ENCODE data around the gene ARSG. TPM values are rescaled to one million over a fixed set of nuclear protein-coding genes. Genes with fewer than 3 reads are reported as not detected.

ARSG gene
- total RNA-seq, 1 donor from 2014 or later, result 6.2 TPM

DNA sequence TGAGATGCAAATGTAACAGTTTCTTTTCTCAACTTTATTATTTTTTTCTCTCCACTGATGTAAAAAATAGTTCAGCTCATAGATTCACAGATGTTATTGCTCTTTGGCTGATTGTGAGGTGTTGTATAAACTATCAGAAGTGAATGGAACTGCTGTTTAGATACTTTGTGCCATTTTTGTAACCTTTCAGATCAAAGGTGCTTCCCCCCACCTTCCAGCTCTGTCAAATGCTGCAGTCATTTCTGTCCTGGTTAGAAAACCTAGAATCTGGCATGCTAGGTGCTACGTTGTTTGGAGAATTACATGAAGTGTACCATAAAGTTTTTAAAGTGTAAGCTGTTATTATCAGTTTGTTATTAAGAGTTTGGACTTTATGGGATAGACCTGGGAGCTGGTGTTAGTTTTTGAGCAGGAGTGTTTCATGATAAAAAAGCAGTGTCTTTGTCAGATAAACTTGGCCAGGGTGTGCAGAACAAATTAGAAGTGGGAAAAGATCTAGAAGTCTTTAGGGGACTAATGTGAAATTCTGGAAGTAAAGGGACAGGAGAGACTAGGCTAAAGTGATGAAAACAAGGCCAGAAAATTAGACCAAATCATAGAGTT, 167.8 kb downstream of the ARSG start:
- no peaks in the 10 kb centered on the region for H3K36me3 Mint-ChIP-seq (ENCODE audit: low read depth)
- no peak for DNase-seq (ENCODE audit: low read depth, low spot score)
- no peak for TF ChIP-seq CTCF (conservative IDR thresholded peaks at IDR 0.05)
- peaks cover 33% of the 10 kb centered on the region for H3K27me3 Mint-ChIP-seq (ENCODE audit: low read depth)
- no peak overlapping the region for H3K4me3 Mint-ChIP-seq
- H3K9me3 Mint-ChIP-seq, result no peaks in the 10 kb centered on the region
- peaks cover 28% of the 10 kb centered on the region for H3K4me1 Mint-ChIP-seq
- H3K27ac Mint-ChIP-seq (ENCODE audit: unreplicated experiment), result no peak overlapping the region

DNA sequence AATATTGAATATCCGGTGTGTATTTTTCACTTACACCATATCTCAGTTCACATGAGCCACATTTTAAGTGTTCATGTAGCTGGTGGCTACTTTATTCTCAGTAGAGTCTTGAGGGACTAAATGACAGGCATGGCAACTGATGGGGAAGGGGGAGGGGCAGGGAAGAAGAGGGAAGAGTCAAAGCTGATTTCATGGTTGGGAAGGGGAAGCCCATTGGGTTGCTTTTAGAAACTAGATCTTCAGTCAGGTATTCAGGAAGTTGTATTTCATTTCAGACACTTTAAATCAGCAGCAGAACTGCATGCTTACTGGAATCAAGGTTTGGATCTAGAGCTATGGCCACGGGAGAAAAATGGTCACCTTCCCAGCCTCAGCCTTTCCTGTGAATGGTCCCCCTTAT, 168.9 kb downstream of the ARSG start:
- Mint-ChIP-seq H3K27me3 (ENCODE audit: low read depth) (peaks cover 33% of the 10 kb centered on the region), H3K4me3 (peak overlapping the region; percentile 52), H3K4me1 (peaks cover 28% of the 10 kb centered on the region), H3K36me3 (ENCODE audit: low read depth) (no peaks in the 10 kb centered on the region), H3K27ac (ENCODE audit: unreplicated experiment) (no peak overlapping the region), H3K9me3 (no peaks in the 10 kb centered on the region)
- no peak for TF ChIP-seq CTCF (conservative IDR thresholded peaks at IDR 0.05)
- no peak for DNase-seq (ENCODE audit: low read depth, low spot score)

DNA sequence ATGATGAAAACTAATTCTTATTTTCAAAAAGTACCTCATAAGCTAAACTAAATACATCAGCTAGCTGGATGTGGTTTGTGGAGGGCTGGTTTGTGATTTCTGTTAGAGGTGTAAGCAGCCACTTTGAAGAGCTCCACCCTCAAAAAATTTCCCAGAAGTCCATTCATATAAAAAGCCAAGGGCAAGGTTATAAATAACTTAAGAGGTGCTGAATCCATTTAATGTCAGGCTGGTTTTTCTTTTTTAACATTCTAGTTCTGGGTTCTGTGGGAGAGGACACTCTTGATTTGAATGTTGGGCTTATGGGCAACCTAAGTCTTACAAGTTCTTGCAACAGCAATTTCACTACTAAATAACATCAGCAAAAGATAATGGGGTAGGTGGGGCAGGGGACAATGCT, 169.4 kb downstream of the ARSG start:
- DNase-seq (ENCODE audit: low read depth, low spot score), result no peak
- no peak for TF ChIP-seq CTCF (conservative IDR thresholded peaks at IDR 0.05)
- Mint-ChIP-seq H3K4me3 (no peak overlapping the region), H3K4me1 (peaks cover 27% of the 10 kb centered on the region), H3K36me3 (ENCODE audit: low read depth) (no peaks in the 10 kb centered on the region), H3K27me3 (ENCODE audit: low read depth) (peaks cover 33% of the 10 kb centered on the region), H3K27ac (ENCODE audit: unreplicated experiment) (no peak overlapping the region), H3K9me3 (no peaks in the 10 kb centered on the region)

GRCh38 chr17:68461122-68461539, 169.8 kb downstream of the ARSG start:
- no peak overlapping the region for H3K27ac Mint-ChIP-seq (ENCODE audit: unreplicated experiment)
- H3K36me3 Mint-ChIP-seq (ENCODE audit: low read depth), result no peaks in the 10 kb centered on the region
- H3K4me1 Mint-ChIP-seq, result peaks cover 26% of the 10 kb centered on the region
- DNase-seq (ENCODE audit: low read depth, low spot score), result no peak
- no peak for TF ChIP-seq CTCF (conservative IDR thresholded peaks at IDR 0.05)
- H3K9me3 Mint-ChIP-seq, result no peaks in the 10 kb centered on the region
- peaks cover 33% of the 10 kb centered on the region for H3K27me3 Mint-ChIP-seq (ENCODE audit: low read depth)
- no peak overlapping the region for H3K4me3 Mint-ChIP-seq

GRCh38 chr17:68461589-68461988, 170.3 kb downstream of the ARSG start:
- Mint-ChIP-seq H3K4me3 (no peak overlapping the region), H3K27ac (ENCODE audit: unreplicated experiment) (no peak overlapping the region), H3K9me3 (no peaks in the 10 kb centered on the region), H3K4me1 (peaks cover 23% of the 10 kb centered on the region), H3K27me3 (ENCODE audit: low read depth) (peaks cover 33% of the 10 kb centered on the region), H3K36me3 (ENCODE audit: low read depth) (no peaks in the 10 kb centered on the region)
- TF ChIP-seq CTCF (conservative IDR thresholded peaks at IDR 0.05), result no peak
- DNase-seq (ENCODE audit: low read depth, low spot score), result no peak

Measured in neural crest cell (in vitro differentiated cells).